ENCODE measurements around the gene KCNT2. TPM values are rescaled to one million over a fixed set of nuclear protein-coding genes. Genes with fewer than 3 reads are reported as not detected.
"Not testable (repeated sequence)": the region's sequence is repeated elsewhere in the genome, so short reads cannot be mapped to it uniquely, and the experiment has no call there.

Gene KCNT2
- total RNA-seq, 1 donor from 2014 or later = not detected

DNA sequence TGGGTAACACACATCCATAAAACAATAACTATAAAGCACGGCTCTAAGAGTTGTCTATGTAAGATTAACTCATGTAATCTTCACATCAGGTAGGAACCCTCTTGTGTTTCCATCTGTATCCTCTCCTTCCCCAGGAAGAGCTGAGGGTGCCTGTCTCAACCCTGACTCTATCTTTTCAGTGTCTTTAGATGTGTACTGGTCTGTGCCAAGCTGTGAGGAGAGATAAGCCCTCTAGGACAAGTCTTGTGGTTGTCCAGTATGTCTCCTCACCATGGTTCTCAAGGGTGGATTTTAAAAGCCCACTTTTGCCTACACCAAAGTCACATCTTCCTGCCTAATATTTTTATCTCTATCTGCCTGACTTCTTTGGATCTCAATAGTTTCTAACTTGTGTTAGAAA lies 300.1 kb downstream of the KCNT2 start:
- Mint-ChIP-seq H3K36me3 (ENCODE audit: low read depth) (no peaks in the 10 kb centered on the region), H3K27ac (no peak overlapping the region)

DNA sequence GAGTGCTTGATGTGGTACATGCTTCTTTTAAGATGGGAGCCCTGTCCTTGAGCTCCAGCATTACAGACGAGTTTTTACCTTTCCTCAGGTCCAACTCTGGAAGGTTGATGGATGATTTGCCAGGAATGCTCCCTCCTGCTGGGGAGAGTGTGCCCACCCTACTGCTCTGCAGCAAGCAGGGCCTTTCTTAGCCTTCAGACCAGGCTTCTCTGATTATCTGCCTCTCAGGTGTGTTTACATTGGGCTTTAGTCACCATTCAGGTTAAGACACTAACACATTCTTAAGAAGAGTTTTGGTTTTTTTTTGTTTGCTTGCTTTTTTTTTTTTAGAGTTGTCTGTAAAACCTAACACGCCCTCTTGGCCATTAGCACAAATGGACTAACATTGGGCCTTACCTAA lies 301.8 kb downstream of the KCNT2 start:
- no peaks in the 10 kb centered on the region for H3K9me3 Mint-ChIP-seq
- no peak for DNase-seq
- H3K27me3 Mint-ChIP-seq = no peaks in the 10 kb centered on the region
- H3K4me3 Mint-ChIP-seq = no peak overlapping the region
- no peak overlapping the region for H3K27ac Mint-ChIP-seq
- H3K4me1 Mint-ChIP-seq = no peaks in the 10 kb centered on the region
- intact Hi-C loops (cut with micrococcal nuclease) = no loop called here
- H3K36me3 Mint-ChIP-seq (ENCODE audit: low read depth) = no peaks in the 10 kb centered on the region

More for the DNA sequence above, 300.1 kb downstream of the KCNT2 start:
- Mint-ChIP-seq H3K4me1 (no peaks in the 10 kb centered on the region), H3K27me3 (no peaks in the 10 kb centered on the region), H3K9me3 (no peaks in the 10 kb centered on the region), H3K4me3 (no peak overlapping the region)
- no peak for DNase-seq
- intact Hi-C loops (cut with micrococcal nuclease) = no loop called here

DNA sequence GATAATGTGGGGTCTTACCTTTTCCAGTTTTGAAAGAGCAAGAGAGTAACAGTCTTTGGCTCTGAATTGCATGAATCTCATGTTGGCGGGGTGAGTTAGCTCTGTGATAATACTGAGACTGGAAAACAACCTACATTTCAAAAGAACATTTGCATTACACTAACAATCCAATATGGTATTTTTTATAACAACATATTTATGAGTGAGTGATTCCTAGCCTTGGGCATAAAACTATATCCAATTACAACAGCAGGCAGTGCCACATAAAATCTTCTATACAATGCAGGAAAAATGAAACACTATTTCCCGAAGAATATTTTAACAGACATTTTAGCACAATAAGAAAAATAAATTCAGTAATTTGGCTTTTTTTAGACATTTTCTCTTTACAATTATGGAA lies 303.0 kb downstream of the KCNT2 start:
- Mint-ChIP-seq H3K27me3 (no peaks in the 10 kb centered on the region), H3K27ac (no peak overlapping the region), H3K9me3 (no peaks in the 10 kb centered on the region), H3K4me1 (no peaks in the 10 kb centered on the region), H3K4me3 (no peak overlapping the region), H3K36me3 (ENCODE audit: low read depth) (no peaks in the 10 kb centered on the region)
- DNase-seq = no peak
- intact Hi-C loops (cut with micrococcal nuclease) = no loop called here

DNA sequence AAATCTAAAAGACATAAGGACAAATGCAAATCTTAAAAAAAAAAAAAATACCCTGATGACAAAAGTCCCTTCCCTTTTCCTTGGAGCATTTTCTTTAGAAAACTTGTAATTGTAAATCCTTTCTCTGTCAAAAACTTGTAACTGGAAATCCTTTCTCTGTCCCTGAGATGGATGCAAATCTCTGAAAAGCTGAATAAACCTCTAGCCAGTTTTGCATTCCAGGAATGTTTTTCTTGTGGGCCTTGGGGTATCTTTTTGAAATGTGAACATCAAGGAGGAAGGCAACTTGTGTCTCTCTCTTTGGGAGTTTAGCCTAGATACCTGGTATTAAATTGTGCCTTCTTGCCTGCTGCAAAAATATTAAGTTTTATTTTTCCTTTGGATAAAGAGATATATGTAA lies 305.3 kb downstream of the KCNT2 start:
- H3K27ac Mint-ChIP-seq = no peak overlapping the region
- H3K4me1 Mint-ChIP-seq = no peaks in the 10 kb centered on the region
- H3K4me3 Mint-ChIP-seq = no peak overlapping the region
- H3K27me3 Mint-ChIP-seq = no peaks in the 10 kb centered on the region
- DNase-seq = no peak
- H3K9me3 Mint-ChIP-seq = no peaks in the 10 kb centered on the region
- no peaks in the 10 kb centered on the region for H3K36me3 Mint-ChIP-seq (ENCODE audit: low read depth)
- intact Hi-C loops (cut with micrococcal nuclease) = no loop called here

DNA sequence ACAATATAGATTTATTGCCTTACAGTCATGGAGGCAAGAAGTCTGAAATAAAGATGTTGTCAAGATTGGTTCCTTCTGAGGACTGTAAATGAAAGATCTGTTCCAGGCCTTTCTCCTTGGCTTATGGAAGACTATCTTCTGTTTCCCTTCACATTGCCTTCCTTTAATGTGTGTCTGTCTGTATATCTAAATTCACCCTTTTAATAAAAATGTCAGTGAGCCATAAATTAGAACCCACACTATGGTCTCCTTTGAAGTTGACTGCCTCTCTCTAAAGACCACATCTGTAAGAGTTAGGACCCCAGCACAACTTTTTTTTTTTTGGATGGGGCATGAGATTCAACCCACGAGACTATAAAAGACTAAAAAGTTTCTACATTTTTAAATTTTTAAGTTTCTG lies 305.8 kb downstream of the KCNT2 start:
- no peak overlapping the region for H3K27ac Mint-ChIP-seq

DNA sequence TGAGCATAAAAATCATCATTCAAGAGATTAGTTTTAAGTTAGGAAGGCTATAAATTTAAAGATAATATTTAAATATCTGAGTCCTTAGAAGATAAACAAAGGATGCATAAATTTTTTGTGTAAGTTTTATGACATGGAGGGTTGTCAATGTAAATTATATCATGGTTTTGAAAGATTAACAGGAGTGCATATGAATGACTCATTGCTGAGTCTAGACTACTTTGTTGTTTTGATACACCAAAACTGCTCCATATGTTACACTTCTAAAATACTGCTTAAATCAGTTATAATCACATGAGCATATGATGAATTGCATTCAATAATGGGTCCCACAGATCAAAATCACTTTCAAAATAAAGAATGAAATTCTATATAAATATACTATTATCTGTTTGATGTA lies 312.5 kb downstream of the KCNT2 start:
- H3K4me3 Mint-ChIP-seq = no peak overlapping the region
- no peaks in the 10 kb centered on the region for H3K4me1 Mint-ChIP-seq
- no peaks in the 10 kb centered on the region for H3K27me3 Mint-ChIP-seq
- no peak for DNase-seq
- no peaks in the 10 kb centered on the region for H3K9me3 Mint-ChIP-seq
- no peaks in the 10 kb centered on the region for H3K36me3 Mint-ChIP-seq (ENCODE audit: low read depth)
- H3K27ac Mint-ChIP-seq = no peak overlapping the region
- intact Hi-C loops (cut with micrococcal nuclease) = no loop called here

More for the DNA sequence above, 305.8 kb downstream of the KCNT2 start:
- intact Hi-C loops (cut with micrococcal nuclease) = no loop called here
- Mint-ChIP-seq H3K36me3 (ENCODE audit: low read depth) (no peaks in the 10 kb centered on the region), H3K4me3 (no peak overlapping the region), H3K27me3 (no peaks in the 10 kb centered on the region), H3K9me3 (no peaks in the 10 kb centered on the region), H3K4me1 (no peaks in the 10 kb centered on the region)
- DNase-seq = no peak

DNA sequence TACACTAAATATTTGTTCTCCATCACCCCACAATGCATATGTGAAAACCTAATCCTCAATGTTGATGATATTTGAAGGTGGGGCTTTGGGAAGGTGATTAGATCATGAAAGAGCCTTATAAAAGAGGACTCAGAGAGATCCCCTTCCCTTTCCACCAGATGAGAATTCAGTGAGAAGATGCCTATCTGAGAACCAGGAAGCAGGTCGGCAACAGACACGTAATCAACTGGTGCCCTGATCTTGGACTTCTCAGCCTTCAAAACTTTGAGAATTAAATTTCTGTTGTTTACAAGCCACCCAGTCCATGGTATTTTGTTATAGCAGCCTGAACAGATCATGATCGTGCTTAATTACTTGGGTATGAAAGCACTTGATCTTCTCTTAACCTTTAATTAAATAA lies 329.4 kb downstream of the KCNT2 start:
- no peaks in the 10 kb centered on the region for H3K36me3 Mint-ChIP-seq (ENCODE audit: low read depth)
- intact Hi-C loops (cut with micrococcal nuclease) = no loop called here

DNA sequence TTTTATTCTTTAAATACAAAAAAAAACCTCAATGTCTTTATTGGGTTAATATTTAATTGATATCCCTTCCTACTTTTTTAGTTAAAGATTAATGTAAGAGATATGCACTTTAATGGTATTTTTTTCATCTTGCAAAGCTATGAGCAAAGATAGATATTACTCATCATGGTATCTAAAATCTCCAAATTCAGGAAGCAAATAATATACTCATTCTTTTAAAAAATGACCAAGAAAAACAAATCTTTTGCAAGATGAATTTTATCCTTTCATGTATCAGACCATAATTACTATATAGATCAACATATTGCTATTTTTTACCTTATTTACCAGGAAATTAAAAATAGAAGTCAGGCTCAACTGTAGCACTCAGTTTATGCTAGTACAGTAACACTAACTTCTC lies 330.4 kb downstream of the KCNT2 start:
- H3K27ac Mint-ChIP-seq = no peak overlapping the region

More for the DNA sequence above, 329.4 kb downstream of the KCNT2 start:
- no peaks in the 10 kb centered on the region for H3K9me3 Mint-ChIP-seq
- DNase-seq = no peak
- no peaks in the 10 kb centered on the region for H3K27me3 Mint-ChIP-seq
- no peak overlapping the region for H3K4me3 Mint-ChIP-seq
- no peak overlapping the region for H3K27ac Mint-ChIP-seq
- no peaks in the 10 kb centered on the region for H3K4me1 Mint-ChIP-seq

DNA sequence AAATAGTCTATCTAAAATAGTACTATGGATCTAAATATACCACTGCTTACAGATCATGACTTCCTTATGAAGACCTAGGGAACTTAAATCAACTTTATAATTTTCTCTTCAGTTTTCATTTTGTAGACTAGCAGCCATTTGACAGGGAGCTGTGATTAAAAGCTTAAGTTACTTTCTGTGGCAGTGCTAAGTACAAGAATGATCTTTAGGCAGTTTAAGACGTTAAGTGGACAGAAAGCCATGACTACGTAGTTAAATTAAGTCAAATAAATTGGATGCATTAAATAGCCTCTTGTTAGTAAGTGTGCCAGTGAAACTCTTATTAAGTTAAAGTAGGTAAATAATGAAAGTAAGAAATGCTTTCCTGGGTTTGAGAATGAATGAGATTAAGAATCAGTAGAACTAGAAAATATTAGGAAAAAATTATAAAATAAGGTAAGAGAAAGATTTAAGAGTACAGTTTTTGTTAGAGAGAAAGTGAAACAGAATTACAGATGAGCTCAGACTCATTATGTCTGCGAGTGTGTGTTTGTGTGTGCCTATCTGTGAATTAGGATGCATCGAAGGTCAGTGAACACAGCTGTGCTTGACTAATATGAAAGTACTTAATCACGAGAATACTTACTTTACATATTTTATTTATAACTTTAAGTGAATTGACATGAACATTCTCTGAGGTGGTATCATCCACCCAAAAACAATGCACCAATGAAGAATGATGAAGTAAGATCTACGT lies 336.9 kb downstream of the KCNT2 start:
- Mint-ChIP-seq H3K27me3 (no peaks in the 10 kb centered on the region), H3K9me3 (no peaks in the 10 kb centered on the region), H3K36me3 (ENCODE audit: low read depth) (no peaks in the 10 kb centered on the region), H3K4me3 (no peak overlapping the region), H3K4me1 (no peaks in the 10 kb centered on the region), H3K27ac (no peak overlapping the region)
- intact Hi-C loops (cut with micrococcal nuclease) = no loop called here
- no peak for DNase-seq

More for the DNA sequence above, 330.4 kb downstream of the KCNT2 start:
- H3K4me1 Mint-ChIP-seq = no peaks in the 10 kb centered on the region
- intact Hi-C loops (cut with micrococcal nuclease) = no loop called here
- no peak overlapping the region for H3K4me3 Mint-ChIP-seq
- no peaks in the 10 kb centered on the region for H3K27me3 Mint-ChIP-seq
- DNase-seq = no peak
- H3K36me3 Mint-ChIP-seq (ENCODE audit: low read depth) = no peaks in the 10 kb centered on the region
- no peaks in the 10 kb centered on the region for H3K9me3 Mint-ChIP-seq

DNA sequence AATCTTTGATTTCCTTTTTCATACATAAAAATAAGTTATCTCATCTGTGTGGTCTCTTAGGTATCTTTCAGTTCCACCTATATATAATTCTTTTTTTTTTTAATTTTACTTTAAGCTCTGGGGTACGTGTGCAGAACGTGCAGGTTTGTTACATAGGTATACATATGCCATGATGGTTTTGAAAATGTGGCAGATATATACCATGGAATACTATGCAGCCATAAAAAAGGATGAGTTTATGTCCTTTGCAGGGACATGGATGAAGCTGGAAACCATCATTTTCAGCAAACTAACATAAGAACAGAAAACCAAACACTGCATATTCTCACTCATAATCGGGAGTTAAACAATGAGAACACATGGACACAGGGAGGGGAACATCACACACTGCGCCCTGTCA lies 345.2 kb downstream of the KCNT2 start:
- H3K4me3 Mint-ChIP-seq; H3K27ac Mint-ChIP-seq; H3K9me3 Mint-ChIP-seq; H3K36me3 Mint-ChIP-seq (ENCODE audit: low read depth); intact Hi-C loops (cut with micrococcal nuclease); H3K27me3 Mint-ChIP-seq; DNase-seq; H3K4me1 Mint-ChIP-seq: not testable (repeated sequence)

DNA sequence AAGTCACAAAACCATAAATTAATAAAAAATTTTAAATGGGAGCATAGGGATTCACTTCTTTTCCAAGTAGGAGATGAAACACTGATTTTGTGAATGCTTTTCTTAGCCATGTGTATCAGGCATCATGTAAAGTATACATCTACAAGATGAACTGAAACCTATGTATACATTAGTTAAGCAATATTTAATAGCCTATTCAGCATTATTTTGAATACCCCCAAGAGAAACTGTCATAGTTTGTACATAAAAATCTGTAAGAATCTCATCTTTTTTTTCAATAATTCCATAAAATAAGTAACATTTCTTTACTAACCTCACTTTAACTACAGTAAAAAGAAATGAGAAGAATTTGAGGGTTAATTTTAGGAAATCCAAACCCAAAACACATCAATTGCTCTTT lies 348.0 kb downstream of the KCNT2 start:
- Mint-ChIP-seq H3K4me1 (no peaks in the 10 kb centered on the region), H3K27ac (no peak overlapping the region), H3K27me3 (no peaks in the 10 kb centered on the region), H3K9me3 (no peaks in the 10 kb centered on the region), H3K36me3 (ENCODE audit: low read depth) (no peaks in the 10 kb centered on the region), H3K4me3 (no peak overlapping the region)
- DNase-seq = no peak
- intact Hi-C loops (cut with micrococcal nuclease) = no loop called here

DNA sequence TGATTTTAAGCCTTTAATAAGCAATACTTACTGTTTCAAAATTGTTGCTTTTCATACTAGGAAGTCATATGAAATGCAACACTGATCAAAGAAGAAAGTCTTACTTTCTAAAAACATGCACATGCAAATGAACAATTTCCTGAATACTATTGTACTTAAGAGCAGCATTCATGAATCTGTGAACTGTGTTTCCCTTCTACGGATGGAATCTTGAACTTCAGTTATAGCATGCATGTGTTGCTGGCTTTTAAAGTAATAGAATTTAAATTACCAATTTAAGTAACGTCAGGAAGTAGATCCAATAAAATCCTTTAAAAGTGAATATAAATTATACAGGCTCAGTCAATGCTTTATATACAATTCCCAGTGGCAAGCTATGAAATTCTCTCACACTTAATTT lies 348.9 kb downstream of the KCNT2 start:
- H3K4me1 Mint-ChIP-seq = no peaks in the 10 kb centered on the region

DNA sequence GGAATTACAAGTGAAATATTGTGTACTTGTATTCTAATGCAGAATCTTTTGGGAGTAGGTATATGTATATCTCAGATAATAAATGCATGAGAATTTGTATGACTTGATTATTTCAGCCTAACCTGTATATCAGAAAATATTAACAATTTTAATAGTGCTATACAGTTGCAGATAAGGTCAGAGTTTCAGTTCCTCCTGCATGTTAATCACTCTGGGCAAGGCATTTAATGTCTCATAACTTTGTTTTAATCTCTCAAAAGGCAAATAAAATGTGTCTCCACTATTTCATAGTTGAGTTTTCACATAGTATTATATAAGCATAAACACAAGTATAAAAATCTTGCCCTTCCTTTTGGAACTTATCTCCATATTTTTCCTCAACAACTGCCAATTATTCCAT lies 352.5 kb downstream of the KCNT2 start:
- Mint-ChIP-seq H3K9me3 (no peaks in the 10 kb centered on the region), H3K27me3 (no peaks in the 10 kb centered on the region), H3K4me1 (no peaks in the 10 kb centered on the region), H3K4me3 (no peak overlapping the region), H3K27ac (no peak overlapping the region), H3K36me3 (ENCODE audit: low read depth) (no peaks in the 10 kb centered on the region)
- intact Hi-C loops (cut with micrococcal nuclease) = no loop called here
- no peak for DNase-seq

More for the DNA sequence above, 348.9 kb downstream of the KCNT2 start:
- Mint-ChIP-seq H3K27ac (no peak overlapping the region), H3K27me3 (no peaks in the 10 kb centered on the region), H3K36me3 (ENCODE audit: low read depth) (no peaks in the 10 kb centered on the region), H3K9me3 (no peaks in the 10 kb centered on the region), H3K4me3 (no peak overlapping the region)
- intact Hi-C loops (cut with micrococcal nuclease) = no loop called here
- DNase-seq = no peak

DNA sequence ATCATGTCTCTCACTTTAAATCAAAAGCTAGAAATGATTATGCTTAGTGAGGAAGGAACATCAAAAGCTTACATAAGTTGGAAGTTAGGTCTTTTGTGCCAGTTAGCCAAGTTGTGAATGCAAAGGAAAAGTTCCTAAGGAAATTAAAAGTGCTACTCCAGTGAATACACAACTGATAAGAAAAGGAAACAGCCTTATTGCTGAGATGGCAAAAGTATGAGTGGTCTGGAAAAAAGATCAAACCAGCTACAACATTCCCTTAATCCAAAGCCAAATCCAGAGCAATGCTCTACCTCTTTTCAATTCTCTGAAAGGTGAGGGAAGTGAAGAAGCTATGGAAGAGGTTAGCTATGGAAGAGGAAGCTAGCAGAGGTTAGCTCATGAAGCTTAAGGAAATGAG lies 378.7 kb downstream of the KCNT2 start:
- H3K4me3 Mint-ChIP-seq = no peak overlapping the region
- H3K27ac Mint-ChIP-seq = no peak overlapping the region
- no peaks in the 10 kb centered on the region for H3K36me3 Mint-ChIP-seq (ENCODE audit: low read depth)
- intact Hi-C loops (cut with micrococcal nuclease) = no loop called here
- no peaks in the 10 kb centered on the region for H3K9me3 Mint-ChIP-seq
- H3K27me3 Mint-ChIP-seq = no peaks in the 10 kb centered on the region
- H3K4me1 Mint-ChIP-seq = no peaks in the 10 kb centered on the region
- no peak for DNase-seq

DNA sequence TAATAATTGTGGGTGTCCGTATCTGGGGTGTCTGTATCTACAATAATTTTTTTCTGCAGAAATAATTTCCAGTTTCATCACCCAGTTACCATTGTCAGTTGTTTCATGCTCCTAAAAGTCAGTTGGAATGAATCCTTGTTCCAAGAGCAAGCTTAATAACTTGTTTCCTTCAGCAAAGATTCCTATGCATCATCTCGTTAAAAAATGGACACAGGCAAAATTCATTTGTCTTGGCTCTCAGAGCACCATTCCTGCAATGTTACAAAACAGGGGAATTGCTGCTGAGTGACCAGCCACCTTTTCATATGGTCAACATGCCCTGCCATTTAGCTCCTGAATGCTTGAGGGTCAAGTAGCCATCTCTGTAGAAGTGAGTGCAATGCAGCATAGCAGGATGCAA lies 393.4 kb downstream of the KCNT2 start:
- Mint-ChIP-seq H3K36me3 (ENCODE audit: low read depth) (no peaks in the 10 kb centered on the region), H3K27ac (no peak overlapping the region), H3K4me3 (no peak overlapping the region), H3K4me1 (no peaks in the 10 kb centered on the region), H3K9me3 (no peaks in the 10 kb centered on the region), H3K27me3 (no peaks in the 10 kb centered on the region)
- intact Hi-C loops (cut with micrococcal nuclease) = no loop called here
- DNase-seq = no peak

Measured in activated CD4-positive, alpha-beta T cell treated with anti-CD3 and anti-CD28 coated beads, Interleukin-2, amount 10 ng/mL, durations not matched to agents 24 days and 14 days (primary cell).